CD4-positive, alpha-beta T cell treated with Interleukin-4 for 4 hours (primary cell): Measurements from ENCODE around the gene PAQR8.
"Not testable (repeated sequence)": the region's sequence is repeated elsewhere in the genome, so short reads cannot be mapped to it uniquely, and the experiment has no call there.

ENCODE experiments used
- DNase-seq: peaks from one replicate; pipeline ENCODE4 v3.0.0-alpha.2; 2020

PAQR8 gene

DNA sequence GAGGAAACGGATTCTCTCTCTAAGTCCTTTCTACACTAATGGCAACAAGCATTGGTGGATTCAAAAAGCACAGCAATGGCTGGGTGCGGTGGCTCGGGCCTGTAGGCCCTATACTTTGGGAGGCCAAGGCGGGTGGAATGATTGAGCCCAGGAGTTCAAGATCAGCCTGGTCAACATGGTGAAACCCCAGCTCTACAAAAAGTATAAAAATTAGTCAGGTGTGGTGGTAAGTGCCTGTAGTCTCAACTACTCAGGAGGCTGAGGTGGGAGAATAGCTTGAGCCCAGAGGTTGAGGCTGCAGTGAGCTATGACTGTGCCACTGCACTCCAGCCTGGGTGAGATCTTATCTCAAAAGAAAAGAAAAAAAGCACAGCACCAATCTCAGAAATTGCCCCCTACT, 19.3 kb downstream of the PAQR8 start:
- DNase-seq: no peak

DNA sequence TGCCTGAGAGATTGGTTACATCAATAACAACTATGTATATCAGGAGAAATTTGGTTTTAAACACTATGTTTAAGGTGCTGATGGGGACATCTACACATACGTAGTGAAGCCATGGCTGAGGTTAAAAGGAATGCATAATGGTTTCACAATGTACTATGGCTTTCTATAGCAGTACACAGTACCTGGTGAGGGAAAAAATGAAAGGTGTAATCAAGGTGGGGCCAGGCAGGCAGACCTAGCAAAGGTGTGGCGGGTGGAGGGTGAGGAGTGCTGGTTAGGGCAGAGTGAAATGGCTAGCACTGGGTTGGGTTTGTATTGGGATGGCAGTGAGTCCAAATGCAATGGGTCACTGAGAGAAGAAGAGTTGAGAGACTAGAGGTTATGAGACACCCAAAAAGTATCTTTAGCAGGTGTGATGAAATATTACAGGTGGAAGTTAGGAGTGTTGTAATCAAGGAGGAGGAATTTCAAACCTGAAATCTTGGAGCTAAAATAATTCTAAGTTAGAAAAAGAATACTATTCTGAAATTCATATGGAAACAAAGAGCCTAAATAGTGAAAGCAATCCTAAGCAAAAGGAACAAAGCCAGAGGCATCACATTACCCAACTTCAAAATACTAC, 22.3 kb downstream of the PAQR8 start:
- DNase-seq: no peak

DNA sequence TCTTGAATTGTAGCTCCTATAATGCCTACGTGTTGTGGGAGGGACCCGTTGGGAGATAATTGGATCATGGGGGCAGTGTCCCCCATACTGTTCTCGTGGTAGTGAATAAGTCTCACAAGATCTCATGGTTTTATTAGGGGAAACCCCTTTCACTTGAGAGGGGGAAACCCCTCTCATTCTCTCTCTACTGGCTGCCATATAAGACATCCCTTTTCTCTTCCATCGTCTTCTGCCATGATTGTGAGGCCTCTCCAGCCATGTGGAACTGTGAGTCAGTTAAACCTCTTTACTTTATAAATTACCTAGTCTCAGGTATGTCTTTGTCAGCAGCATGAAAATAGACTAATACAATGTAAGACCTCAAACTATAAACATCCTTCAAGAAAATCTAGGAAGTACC, 23.1 kb downstream of the PAQR8 start:
- no peak for DNase-seq

DNA sequence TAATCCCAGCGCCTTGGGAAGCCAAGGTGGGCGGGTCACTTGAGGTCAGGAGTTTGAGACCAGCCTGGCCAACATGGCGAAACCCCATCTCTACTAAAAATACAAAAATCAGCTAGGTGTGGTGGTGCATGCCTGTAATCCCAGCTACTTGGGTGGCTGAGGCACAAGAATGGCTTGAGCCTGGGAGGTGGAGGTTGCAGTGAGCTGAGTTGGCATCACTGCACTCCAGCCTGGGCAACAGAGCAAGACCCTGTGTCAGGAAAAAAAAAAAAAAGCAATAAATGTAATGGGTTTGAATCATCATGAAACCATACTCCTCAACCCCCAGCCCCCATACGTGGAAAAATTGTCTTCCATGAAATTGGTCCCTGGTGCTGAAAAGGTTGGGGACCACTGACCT, 26.2 kb downstream of the PAQR8 start:
- not testable (repeated sequence) for DNase-seq

DNA sequence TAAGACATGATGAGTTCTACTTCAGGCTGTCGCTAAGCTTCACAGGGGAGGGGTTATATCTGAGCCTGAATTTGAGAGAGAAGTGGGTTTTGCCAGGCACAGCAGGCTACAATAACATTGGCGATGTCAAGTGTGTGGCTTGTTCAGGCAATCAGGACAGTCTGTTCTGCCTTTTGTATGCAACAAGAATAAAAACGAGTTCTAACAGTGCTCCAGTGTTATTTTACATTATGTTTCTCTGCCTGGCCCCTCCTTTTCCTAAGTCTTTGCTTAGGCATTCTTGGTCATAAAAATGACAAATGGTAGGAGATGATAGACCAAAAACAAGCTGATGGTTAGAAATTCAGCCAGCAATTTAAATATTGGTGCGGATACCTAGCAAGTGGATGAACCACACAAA, 26.8 kb downstream of the PAQR8 start:
- DNase-seq: no peak

DNA sequence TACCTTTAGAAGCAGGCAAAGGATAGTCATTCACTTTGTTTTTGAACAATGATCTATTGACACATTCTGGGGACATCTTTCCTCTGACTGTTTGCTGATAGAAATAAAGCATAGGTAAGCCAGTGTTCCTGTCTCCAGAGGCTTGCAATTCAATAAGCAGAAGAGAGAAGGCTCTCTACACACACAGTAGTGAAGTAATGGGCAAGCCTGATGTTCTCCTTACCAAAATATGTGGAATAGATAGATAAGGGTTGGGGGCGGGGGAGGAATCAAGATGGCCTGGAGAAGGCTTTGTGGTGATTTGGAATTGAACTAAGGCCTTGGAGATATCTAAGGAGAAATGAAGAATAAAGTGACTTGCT, 27.3 kb downstream of the PAQR8 start:
- no peak for DNase-seq

DNA sequence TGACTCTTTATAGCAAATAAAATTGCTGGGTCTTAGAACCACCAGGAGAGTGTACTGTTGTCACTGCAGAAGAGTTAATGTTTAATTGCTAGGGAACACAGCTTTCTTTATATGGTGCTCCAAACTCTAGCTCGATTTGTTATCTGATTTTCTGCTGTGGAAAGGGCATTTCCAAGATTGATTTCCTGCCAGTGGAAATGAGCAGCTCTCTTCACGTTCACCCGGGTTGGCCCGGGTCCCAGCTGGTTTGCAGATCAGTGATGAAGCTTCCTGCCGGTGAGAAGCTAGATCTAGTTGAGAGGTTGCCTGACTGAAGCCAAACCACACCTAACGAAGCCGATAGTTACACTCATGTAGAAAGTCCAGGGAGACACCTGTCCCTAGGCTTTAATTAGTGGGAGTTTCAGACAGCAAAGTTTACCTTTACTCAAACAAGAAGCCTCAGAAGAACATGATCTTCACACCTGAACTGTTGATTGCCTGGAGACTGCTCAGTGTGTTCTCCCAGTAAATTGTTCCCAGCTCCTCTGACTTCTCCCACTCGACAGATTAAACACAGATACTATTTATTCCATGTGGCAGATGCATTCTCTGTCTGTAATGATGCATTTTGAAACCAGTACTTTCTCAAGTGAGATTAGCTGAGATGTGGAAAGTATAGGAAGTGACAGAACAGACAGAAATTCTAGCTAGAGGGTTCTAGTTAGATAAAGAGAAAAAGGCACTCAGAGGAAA, 27.8 kb downstream of the PAQR8 start:
- peak; percentile 66 for DNase-seq

DNA sequence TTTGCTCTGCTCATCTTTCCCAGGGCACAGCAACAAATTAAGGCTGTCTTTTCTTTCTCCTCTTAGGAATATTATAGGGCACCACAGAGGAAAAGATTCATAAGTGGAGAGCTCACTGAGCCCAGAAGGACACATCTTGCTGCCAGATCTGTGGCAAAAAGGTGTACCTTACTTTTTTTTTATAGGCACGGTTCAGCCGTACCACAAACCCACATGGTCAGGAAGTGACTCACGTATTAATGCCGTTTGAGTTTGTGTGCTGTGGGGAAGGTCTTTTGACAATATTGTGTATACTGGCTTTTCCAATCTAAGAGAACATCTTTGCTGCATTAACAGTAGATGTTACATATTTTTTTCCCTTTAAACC, 28.4 kb downstream of the PAQR8 start:
- DNase-seq: peak; percentile 84

DNA sequence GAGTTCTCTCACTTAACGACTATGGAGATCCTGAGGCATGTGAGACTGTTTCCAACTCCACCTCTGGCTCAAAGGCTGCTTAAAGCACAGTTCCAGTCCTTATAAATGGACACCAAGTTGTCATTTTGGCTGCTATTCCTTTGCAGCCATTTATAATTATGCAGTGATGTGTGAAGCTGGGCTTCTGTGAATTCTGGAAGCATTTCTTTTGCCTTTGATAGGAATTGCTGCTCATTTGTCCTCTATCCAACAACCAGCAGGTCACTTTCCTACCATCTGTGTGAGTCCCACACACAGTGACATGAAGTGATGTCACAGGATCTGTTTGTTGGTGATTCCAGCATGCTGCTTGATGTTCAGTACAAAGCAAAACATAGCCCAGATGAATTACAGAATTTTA, 29.6 kb downstream of the PAQR8 start:
- DNase-seq: no peak

DNA sequence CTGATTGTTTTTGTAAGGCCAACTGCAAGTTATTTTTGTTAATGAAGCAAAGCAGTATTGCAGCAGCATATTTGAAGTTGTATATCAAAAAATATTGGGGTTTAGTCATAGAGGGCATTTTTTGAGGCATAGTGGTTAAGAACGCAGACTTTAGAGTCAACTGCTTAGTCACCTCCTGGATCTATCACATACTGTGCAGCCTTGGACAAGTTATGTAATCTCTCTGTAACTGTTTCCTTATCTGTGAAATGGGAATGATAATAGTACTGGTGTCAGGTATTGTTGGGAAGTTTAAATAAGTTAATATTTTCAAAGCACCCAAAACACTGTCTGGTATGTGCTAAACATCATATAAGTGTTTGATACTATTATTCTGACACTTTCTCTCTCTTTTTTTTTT, 31.0 kb downstream of the PAQR8 start:
- peak; percentile 80 for DNase-seq

DNA sequence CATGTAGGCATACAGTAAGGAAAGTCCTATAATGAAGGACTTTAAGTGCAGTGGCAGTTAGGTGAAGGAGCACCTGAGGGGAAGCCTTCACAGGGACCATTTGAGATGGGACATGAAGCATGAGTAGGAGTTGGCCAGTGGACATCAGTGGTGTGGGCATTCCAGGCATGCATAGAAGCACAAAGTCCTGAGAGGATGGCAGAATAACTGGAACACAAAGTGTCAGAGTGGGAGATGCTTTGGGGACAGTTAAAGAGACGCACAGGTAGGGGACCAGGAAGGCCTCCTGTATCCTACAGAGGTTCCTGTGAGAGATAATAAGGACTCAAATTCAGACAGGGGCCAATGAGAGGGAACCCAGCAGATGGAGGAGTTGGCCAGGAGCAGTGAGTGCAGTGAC, 31.8 kb downstream of the PAQR8 start:
- DNase-seq: no peak

DNA sequence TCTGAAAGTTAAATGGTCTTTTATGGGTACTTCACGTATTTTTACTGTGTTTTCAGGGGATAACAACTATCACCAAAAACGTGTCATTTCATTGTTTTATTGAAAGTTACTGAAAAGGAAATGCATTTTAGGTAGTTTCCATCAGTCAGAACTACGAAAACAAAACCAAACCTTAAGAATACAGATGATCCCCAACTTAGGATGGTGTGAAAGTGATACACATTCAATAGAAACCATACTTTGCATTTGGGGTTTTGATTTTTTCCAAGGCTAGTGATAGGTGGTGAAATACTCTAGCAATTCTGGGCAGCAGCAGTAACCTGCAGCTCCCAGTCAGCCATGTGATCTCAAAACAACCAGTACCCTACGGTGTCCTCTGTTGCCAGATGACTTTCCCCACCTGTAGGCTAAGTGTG, 32.3 kb downstream of the PAQR8 start:
- DNase-seq: peak; percentile 55

DNA sequence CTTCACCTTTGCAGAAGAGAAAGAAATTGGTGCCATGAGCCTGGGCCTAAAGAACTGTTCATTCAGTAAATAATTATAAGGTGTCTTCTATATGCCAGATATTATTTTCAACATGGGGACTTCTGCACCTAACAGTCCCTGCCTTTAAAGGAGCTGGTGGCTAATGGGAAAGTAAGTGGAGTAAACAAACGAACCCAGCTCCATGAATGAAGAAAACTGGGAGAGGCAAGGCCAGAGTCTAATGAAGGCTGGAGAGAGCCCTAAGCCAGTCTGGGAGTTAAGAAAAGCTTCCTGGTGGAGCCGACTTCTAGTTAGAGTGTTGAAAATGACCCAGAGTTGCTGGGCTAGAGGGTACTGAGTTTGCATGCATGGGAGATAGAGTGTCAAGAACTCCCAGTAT, 34.0 kb downstream of the PAQR8 start:
- no peak for DNase-seq

DNA sequence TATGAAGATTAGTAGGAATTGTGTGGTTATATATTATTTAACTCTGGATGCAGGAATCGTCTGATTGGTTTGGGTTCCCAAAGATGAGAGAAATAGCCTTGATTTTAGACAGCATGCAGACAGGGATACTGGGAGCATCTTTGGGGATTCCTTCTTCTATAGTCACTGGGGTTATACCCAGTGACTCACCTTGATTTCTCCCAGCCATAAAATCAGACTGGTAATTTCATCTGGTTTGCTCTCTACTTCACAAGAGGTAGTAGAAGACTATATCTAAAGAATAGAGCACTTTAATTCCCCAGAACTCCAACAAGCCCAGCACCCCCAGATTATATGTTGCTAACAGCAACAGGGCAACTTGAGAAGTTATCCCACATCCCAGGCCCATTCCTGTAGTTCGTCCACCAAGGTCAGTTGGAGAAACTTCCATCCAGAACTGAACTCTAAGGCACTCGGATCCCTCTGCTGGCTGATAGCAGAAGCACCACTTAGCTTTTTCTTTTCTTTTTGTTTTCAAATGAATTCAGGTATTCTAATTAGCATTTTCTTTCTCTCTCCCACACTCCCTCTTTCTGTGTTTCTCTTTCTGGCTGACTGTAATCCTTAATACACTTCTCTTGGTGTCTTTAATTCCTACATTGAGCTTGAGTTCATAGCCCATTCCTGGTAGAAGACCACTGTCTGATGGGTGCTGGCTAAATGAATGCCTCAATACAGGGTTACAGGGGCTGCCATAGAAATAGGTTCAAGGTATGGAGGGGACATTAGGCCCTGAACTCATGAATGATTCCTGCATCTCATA, 37.8 kb downstream of the PAQR8 start:
- DNase-seq: peak; percentile 52

DNA sequence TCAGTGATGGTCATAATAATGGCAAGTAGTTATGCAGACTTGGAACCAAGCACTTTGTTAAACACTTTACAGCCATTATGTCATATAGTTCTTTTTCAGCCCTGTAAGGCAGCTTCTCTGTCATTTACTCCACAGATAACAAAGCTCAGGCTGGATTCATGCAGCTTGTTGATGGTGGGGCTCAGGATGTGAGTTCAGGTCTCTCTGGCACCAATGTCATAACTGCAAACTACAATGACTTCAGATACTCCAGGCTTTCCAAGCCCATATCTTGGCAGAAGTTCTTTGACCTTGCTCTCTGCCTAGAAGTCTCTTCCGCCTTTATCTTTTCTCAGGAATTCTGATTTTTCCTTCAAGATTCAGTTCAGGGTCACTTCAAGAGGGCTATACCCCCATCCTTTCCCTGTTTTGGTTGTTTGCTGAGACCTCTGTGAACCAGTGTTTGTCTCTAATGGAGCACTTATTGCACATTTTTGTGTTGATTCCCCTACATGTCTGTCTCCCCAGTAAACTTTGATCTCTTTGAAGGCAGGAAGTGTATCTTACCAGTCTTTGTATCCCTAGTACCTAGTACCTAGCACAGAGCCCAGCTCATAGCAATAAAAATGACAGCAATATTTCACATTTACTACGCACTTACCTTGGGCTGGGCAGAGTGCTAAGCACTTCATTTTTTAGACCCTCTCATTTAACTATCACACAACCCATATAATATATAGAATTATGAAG, 38.5 kb downstream of the PAQR8 start:
- DNase-seq: no peak

DNA sequence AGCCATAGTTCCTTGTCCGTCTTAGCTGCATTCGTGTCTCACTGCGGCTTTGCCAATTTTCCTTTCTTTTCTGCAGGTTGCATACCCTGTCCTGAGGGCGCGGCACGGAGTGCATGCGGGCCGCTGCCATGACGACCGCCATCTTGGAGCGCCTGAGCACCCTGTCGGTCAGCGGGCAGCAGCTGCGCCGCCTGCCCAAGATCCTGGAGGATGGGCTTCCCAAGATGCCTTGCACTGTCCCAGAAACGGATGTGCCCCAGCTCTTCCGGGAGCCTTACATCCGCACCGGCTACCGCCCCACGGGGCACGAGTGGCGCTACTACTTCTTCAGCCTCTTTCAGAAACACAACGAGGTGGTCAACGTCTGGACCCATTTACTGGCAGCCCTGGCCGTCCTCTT, 41.1 kb downstream of the PAQR8 start:
- DNase-seq: no peak

DNA sequence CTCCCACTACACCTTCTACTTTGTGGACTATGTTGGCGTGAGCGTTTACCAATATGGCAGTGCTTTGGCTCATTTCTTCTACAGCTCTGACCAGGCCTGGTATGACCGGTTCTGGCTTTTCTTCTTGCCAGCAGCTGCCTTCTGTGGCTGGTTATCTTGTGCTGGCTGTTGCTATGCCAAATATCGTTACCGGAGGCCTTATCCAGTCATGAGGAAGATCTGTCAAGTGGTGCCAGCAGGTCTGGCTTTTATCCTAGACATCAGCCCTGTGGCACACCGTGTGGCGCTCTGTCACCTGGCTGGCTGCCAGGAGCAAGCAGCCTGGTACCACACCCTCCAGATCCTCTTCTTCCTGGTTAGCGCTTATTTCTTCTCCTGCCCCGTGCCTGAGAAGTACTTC, 41.7 kb downstream of the PAQR8 start:
- DNase-seq: no peak

DNA sequence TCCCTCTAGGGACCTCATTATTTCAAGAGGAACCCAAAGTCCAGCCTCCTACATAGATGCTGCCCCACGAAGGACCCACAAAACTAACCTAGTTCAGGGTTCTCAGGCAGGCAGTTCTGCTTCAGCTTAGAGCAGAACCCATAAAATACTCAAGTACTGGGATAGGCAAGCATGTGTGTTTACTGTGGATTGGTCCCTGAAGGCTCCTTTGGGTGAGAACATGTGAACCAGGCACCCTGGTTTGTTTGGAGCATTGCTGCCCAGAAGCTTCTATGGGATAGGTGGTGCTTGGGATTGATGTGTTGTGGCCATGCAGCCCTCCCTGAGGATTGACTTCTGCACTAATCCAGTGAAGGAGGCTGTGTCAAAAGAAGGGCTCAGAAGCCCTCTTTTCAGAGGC, 43.3 kb downstream of the PAQR8 start:
- DNase-seq: no peak

DNA sequence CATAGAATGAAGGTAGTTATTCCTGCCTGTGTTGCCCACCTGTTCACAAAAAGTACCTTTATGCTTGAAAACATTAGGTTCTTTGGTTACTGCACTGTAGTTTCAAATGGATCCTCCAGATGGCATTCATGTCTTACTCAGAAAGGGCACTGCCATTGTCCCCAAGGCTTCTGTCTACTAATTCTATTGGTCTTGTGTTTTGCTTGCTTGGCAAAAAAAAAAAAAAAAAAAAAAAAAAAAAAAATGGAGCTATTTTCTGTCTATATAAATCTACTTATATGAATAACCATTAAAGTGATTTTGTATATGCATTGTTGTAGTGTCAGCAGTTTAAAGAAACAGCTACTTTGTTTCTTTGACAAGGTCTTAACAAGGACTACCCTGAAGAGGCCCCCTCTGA, 45.5 kb downstream of the PAQR8 start:
- peak; percentile 35 for DNase-seq

DNA sequence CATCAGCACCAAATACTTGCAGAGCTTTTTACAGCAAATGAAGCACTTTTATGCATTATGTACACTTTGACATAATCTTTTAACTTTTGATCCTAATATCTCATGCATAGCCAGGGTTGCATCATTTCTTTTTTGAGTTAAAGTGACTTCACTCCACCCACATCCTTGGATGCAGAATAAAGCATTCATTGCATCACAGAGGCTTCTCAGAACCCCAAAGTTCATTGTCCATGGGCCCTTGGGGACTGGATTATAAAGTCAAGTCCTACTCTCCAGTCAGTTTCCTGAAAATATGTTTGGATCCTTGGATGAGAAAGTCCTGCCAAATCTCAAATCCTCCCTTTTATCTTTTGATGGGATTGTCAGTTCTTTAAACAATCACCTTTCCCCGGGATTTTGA, 47.5 kb downstream of the PAQR8 start:
- DNase-seq: no peak

DNA sequence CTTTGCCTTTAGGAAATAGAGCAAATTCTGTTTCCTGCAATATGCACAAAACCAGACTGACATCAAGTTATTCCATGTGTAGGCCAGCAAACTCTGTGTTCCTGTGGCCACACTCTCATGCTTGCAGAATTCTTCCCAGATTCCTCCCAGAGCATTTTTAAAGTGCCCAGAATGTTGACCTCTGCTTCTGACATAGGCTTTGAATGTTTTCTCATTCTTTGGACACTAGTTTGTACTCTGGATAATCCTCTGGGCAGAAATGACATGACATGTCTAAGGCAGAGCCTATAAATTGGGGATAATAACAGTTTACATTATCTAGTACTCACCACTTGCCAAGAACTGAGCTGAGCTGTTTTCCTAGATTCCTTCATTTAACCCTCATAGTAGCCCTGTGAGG, 49.0 kb downstream of the PAQR8 start:
- DNase-seq: no peak

DNA sequence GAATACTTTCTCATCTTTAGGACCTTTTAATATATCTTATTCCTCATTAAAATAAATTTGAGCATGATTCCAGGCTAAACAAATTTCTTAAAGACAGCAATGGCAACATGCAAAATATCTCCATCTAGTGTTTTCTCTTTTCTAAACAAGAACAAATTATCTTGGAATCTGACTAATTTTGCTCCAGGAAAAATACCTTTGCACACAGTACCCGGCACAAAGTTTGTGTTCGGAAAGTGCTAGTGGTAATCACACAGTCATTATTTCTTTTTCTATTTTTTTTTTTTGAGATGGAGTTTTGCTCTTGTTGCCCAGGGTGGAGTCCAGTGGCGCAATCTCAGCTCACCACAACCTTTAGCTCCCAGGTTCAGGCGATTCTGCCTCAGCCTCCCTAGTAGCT, 50.0 kb downstream of the PAQR8 start:
- no peak for DNase-seq

DNA sequence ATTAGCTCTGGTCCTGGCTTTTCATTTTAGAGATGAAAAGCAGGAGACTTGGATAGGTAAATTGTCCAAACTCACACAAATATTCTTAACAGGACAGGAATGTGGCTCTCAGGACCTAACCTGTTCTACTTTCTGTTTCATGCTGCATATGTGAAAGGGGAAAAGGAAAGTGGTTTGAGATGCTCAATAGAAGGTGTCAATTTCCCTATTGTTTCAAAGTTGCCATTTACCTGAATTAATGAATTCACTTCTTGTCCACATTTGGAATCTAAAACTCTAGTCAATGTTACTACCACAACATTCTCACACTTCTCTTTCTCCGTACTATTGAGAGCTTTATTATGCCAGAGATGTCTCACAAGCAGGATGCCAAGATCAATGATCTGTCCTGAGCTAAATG, 53.4 kb downstream of the PAQR8 start:
- DNase-seq: no peak
